IMR-90 (cell line): ENCODE results near the gene VILL. TPM values are rescaled to one million over a fixed set of nuclear protein-coding genes. Genes with fewer than 3 reads are reported as not detected.

Experiments
- BHLHE40 ChIP-seq: fragments of 150-350 bp; IDR thresholded peaks from 2 replicates; pipeline ENCODE4 v1.6.1; 2016; ENCODE audit warnings: mild to moderate bottlenecking, low read depth, low read length
- CTCF ChIP-seq: conservative IDR thresholded peaks from 2 replicates; pipeline ENCODE4 v1.5.1; 2012; ENCODE audit warnings: mild to moderate bottlenecking, low read depth, low read length, improper control_type of control experiment
- polyA plus RNA-seq, 3 experiments: library from polyadenylated mRNA; depleted of rRNA; stranded (reverse); fragments of >200 nt; gene quantifications; 2 replicates each; pipeline ENCODE4 v1.2.3, GENCODE V29; 2012; ENCODE audit warnings: low replicate concordance in 1 of 3
- total RNA-seq: library from RNA; depleted of rRNA; stranded (reverse); fragments of >200 nt; gene quantifications from 2 replicates; pipeline ENCODE4 v1.2.3, GENCODE V29; 2012
- TF ChIP-seq, protein P1 (sequence below): fragments of 150-350 bp; IDR thresholded peaks from 2 replicates; pipeline ENCODE4 v1.6.1; 2016; ENCODE audit warnings: low read depth, mild to moderate bottlenecking, low read length, moderate library complexity, borderline replicate concordance

Gene VILL
- total and polyA plus RNA-seq, 2 of the 4 experiments (the other 2 are of a cell fraction): 2.3 to 4.7 TPM

GRCh38 chr3:37955918-37956707, 34.5 kb upstream of the VILL start (continued):
- TF ChIP-seq BHLHE40: no peak
- TF ChIP-seq CTCF: no peak
- TF ChIP-seq, protein P1, sequence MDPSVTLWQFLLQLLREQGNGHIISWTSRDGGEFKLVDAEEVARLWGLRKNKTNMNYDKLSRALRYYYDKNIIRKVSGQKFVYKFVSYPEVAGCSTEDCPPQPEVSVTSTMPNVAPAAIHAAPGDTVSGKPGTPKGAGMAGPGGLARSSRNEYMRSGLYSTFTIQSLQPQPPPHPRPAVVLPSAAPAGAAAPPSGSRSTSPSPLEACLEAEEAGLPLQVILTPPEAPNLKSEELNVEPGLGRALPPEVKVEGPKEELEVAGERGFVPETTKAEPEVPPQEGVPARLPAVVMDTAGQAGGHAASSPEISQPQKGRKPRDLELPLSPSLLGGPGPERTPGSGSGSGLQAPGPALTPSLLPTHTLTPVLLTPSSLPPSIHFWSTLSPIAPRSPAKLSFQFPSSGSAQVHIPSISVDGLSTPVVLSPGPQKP: no peak
